Activated naive CD8-positive, alpha-beta T cell treated with anti-CD3 and anti-CD28 coated beads, Interleukin-2, amount 50 U/mL, for 16 hours (primary cell): ENCODE data around the gene SLC8A2.
A peak's percentile ranks its signal among the peaks of the same experiment; 100 is the strongest.

Source experiments
- DNase-seq: peaks from one replicate; pipeline ENCODE4 v3.0.0-alpha.2; 2020; ENCODE audit warnings: low read depth, low spot score

SLC8A2 gene

DNA sequence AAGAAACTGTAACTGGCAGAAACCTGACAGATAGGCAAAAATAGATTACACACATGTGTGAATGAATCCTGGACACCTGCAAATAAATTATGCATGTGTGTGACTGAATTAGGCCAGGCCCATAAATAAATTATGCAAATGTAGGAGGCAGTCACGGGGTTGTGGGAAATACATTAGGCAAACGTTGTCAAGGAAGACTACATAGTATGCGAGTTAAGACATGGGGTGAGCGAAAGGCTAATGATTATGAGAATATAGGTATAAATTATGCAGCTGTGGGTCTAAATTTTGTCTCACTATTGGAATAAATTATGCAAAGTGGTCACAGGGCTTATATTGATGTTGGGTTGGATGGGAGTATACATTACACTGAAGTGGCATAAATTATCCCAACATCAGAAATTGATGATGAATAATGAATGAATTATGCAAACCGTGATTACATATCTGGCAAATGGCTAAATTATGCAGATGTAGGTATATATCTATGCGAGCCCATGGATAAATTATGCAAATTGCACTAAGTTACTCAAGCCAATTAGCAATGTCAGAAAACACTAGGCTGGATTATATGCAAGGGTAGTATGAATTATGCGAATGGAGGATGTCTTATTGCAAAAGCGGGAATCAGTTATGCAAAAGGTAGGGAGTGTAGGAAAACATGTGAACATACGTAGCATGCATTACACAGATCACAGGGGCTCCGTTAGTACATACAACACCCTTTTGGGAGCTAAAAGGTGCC, 6.8 kb downstream of the SLC8A2 start:
- DNase-seq, result no peak

- no peak for DNase-seq
These were observed 9.8 kb downstream of the SLC8A2 start for GRCh38 chr19:47461876-47462275.

GRCh38 chr19:47459477-47459876, 12.2 kb downstream of the SLC8A2 start:
- DNase-seq, result no peak

- no peak for DNase-seq
These were observed 13.0 kb downstream of the SLC8A2 start for GRCh38 chr19:47458672-47459071.

DNA sequence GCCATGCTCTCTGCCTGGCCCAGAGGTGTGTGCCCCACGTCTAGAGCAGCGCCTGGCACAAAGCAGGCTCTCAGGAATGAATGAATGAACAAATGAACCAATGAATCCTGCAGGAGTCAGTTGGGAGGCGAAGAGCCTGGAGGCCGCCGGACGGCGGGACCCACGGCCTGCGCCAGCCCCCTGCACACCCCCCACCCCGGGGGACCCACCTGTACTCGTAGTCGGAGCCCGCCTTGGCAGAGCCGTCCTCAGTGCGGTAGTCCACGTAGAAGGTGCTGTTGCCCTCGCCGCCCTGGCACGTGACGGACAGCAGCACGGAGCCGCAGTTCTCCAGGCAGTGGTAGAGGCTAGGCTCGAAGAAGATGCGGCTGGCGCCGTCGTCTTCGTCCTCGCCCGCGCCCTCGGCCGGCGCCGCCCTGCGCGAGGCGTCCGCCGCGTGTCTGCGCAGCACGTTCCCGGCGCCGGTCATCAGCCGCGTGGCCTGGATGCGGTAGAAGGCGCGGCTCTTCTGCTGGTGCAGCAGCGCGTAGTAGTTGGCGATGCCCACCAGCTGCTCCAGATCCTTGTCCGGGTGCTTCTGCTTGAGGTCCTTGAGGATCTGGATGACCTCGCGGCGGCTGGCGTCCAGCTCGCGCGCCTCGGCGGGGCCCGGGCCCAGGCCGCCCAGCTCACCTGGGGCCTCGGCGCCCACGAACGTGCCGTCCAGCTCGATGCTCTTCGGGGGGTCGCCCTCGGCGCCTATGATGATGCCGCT, 14.8 kb downstream of the SLC8A2 start:
- DNase-seq, result no peak

DNA sequence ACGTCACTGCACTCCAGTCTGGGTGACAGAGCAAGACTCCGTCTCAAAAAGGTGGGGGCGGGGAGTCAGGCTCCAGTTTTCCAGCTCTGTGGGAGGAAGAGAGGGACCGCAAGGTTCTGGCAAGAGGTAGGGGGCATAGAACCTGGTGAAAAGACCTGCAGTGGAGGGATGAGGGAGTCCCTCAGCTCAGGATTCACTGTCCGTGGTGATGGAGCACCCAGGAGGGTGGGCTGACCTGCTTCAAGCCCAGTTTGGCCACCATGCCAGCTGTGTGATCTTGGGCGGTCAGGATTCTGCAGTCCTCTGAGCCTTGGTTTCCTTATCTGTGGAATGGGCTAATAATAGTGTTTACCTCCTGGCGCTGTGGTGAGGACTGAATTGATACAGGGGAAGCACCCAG, 21.2 kb downstream of the SLC8A2 start:
- no peak for DNase-seq

- no peak for DNase-seq
These were observed 23.3 kb downstream of the SLC8A2 start for GRCh38 chr19:47448360-47448727.

DNA sequence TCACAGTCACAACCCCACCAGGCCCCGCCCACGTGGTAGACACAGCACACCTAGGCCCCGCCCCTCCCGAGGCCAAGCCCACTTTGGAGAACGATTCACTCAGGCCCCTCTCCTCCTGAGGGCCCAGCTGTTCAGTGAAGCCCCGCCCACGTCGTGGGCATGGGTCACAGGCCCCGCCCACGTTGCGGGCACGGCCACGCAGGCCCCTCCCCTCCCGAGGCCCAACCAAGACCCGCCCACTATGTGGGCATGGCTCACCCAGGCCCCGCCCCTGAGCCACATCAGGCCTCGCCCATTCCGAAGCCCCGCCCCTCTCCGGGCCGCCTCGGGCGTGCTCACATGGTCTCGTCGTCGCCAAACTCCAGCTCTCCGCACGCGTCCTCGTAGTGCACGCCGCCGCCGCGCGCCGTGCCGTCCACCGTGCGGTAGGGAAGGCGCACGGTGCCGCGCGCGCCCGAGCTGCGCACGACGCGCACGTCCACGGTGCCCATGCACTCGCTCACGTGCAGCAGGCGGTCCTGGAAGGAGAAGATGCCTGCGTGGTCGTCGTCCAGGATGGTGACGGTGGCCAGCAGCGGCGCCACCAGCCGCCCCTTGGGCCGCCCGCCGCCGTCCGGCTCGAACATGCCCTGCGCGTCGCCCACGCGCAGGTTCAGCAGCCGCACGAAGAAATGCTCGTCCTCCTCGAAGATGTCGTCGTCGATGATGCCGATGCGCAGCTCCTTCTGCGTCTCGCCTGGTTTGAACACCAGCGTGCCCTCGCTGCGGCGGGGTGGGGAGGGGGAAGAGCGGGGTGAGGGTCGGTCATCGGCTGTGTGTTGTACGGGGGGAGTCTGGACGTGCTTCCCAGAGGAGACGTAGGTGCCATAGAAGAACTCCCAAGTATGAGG, 24.0 kb downstream of the SLC8A2 start:
- DNase-seq, result peak; percentile 14

DNA sequence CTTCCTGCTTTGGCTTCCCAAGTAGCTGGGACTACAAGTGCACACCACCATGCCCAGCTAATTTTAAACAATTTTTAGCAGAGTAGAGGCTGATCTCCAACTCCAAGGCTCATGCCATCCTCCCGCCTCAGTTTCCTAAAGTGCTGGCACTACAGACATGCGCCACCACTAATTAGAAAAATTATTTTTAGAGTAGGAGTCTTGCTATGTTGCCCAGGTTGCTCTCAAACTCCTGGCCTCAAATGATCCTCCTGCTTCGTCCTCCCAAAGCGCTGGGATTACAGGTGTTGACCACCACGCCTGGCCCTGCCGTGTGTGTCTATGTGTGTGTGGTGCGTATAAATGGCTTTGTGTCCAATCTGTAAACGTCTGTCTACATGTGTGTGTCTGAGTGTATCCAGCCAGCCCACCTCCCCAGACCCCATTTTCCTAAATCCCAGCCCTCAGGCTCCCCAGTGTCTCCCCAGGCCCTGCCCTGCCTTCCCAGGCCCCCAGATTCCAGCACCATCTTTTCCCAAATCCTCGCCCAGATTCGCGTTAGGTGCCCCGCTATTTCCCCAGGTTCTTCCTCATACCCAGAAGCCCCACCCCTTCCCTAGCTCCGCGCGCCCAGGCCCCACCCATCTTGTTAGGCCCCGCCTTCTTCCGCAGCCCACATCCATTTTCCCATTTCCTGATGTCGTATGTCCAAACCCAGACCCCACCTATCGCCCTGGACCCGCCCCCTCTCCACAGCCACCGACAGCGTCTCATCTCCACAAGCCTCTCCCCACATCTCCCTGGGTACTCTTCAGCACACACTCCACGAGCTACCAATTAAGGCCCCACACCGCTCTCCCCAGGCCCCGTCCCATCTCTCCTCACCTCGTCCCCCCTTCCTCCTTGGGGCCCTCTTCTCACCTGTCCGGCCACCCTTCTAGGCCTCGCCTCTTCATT, 24.9 kb downstream of the SLC8A2 start:
- no peak for DNase-seq

DNA sequence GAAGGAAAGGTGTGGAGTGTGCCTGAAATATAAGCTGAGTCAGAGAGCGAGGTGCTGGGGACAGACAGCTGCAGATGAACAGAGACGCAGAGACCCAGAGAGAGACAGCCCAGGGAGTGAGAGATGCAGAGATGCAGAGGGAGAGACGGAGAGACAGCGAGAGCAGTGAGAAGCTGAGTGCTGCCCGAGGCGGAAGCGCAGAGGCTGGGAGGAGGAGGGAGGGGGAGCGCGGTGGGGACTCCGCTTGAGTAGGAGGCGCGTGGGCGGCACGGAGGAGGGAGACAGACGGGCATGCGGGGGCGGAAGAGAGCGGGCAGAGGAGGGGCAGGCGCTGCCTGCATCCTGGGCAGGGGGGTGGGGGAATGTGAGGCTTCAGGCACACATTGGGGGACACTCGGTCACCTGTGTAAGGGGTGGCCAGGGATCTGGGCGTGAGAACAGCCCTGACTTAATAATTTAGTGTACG, 25.7 kb downstream of the SLC8A2 start:
- DNase-seq, result no peak

- DNase-seq, result no peak
These were observed 26.2 kb downstream of the SLC8A2 start for GRCh38 chr19:47445527-47445926.

- no peak for DNase-seq
These were observed 27.3 kb downstream of the SLC8A2 start for GRCh38 chr19:47444388-47444821.

GRCh38 chr19:47443331-47443730, 28.4 kb downstream of the SLC8A2 start:
- no peak for DNase-seq

- DNase-seq, result no peak
These were observed 32.9 kb downstream of the SLC8A2 start for GRCh38 chr19:47438793-47439220.

DNA sequence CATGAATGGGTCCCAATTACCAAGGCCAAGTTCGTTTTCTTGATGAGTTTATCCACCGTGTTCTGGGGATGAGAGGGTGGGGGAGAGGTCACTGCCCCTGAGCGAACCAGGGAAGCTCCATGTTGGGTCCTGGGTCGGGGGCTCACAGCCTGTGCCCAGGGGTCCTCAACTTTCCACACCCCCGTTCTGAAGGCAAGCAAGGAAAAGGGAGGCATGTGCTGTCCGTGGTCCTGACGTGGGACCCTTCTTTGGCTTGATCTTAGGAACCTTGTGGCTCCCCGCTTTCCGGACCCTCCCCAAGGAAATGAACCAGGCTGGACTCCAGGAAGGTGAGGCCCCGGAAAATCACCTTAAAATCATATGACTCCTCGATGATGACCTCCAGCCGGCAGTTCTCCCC, 34.2 kb downstream of the SLC8A2 start:
- DNase-seq, result no peak

GRCh38 chr19:47436712-47437401, 34.8 kb downstream of the SLC8A2 start:
- peak; percentile 79 for DNase-seq

GRCh38 chr19:47435883-47436417, 35.7 kb downstream of the SLC8A2 start:
- DNase-seq, result no peak

- DNase-seq, result no peak
These were observed 36.5 kb downstream of the SLC8A2 start for GRCh38 chr19:47435196-47435595.

DNA sequence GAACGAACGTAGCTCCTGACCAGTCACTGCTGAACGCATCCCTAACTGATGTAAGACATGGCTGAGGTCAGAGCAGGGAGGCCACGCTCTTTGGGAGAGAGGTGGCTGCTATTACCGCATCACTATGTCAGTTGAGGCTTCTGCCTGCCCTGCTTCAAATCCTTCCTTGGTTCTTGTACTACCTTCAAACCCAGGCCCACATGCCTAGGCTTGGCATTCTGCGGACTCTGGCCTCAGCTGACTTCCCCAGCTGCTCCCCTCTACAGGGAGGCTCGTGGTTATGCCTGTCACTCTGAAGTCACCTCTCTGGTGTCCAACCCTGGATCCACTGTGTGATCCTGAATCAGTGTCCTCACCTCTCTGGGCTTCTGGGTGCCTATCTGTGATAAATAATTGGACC, 37.6 kb downstream of the SLC8A2 start:
- no peak for DNase-seq

GRCh38 chr19:47433121-47433520, 38.6 kb downstream of the SLC8A2 start:
- DNase-seq, result no peak
